Measurements from ENCODE around the gene PRDX5. TPM values are rescaled to one million over a fixed set of nuclear protein-coding genes. Genes with fewer than 3 reads are reported as not detected.
"Not testable (repeated sequence)": the region's sequence is repeated elsewhere in the genome, so short reads cannot be mapped to it uniquely, and the experiment has no call there.

PRDX5 gene
- total RNA-seq, 2 donors from 2014 or later: 91.1 to 136 TPM

- peak overlapping the region in 1 of 2 donors; percentile 24 for H3K27ac ChIP-seq
- peaks cover 3% of the 10 kb centered on the region for H3K36me3 ChIP-seq
- H3K4me1 ChIP-seq (ENCODE audit: control insufficient read depth in 1 of 2, low read depth in 2 of 2): peaks cover 4 to 11% of the 10 kb centered on the region in 2 donors
- H3K4me3 ChIP-seq: no peak overlapping the region
- H3K9me3 ChIP-seq: no peaks in the 10 kb centered on the region
- no peak for TF ChIP-seq CTCF (IDR thresholded peaks at IDR 0.05)
- DNase-seq (ENCODE audit: low spot score) (no peak), ATAC-seq (ENCODE audit: insufficient number of reproducible peaks, low FRiP score, low read depth) (no peak)
- no peaks in the 10 kb centered on the region for H3K27me3 ChIP-seq (replicated peaks; ENCODE audit: insufficient read depth)
These were observed 4.3 kb upstream of the PRDX5 start for GRCh38 chr11:64313491-64314145.

GRCh38 chr11:64314146-64314804 is 3.6 kb upstream of the PRDX5 start:
- H3K36me3 ChIP-seq: peaks cover 3% of the 10 kb centered on the region
- no peaks in the 10 kb centered on the region for H3K27me3 ChIP-seq (replicated peaks; ENCODE audit: insufficient read depth)
- H3K4me1 ChIP-seq (ENCODE audit: control insufficient read depth in 1 of 2, low read depth in 2 of 2): peaks cover 8 to 16% of the 10 kb centered on the region in 2 donors
- H3K27ac ChIP-seq: peak overlapping the region in 1 of 2 donors; percentile 24
- no peak for ATAC-seq (ENCODE audit: insufficient number of reproducible peaks, low FRiP score, low read depth)
- H3K4me3 ChIP-seq: no peak overlapping the region
- no peaks in the 10 kb centered on the region for H3K9me3 ChIP-seq
- DNase-seq (ENCODE audit: low spot score): no peak
- TF ChIP-seq CTCF (IDR thresholded peaks at IDR 0.05): no peak

GRCh38 chr11:64314805-64315561 is 2.9 kb upstream of the PRDX5 start:
- DNase-seq (ENCODE audit: low spot score) (no peak), ATAC-seq (ENCODE audit: insufficient number of reproducible peaks, low FRiP score, low read depth) (no peak)
- Histone ChIP-seq H3K27ac (no peak overlapping the region), H3K36me3 (peaks cover 3% of the 10 kb centered on the region), H3K4me1 (ENCODE audit: control insufficient read depth in 1 of 2, low read depth in 2 of 2) (peaks cover 8 to 19% of the 10 kb centered on the region in 2 donors), H3K4me3 (no peak overlapping the region), H3K27me3 (replicated peaks; ENCODE audit: insufficient read depth) (no peaks in the 10 kb centered on the region), H3K9me3 (no peaks in the 10 kb centered on the region)
- no peak for TF ChIP-seq CTCF (IDR thresholded peaks at IDR 0.05)

GRCh38 chr11:64315667-64316526 is 2.0 kb upstream of the PRDX5 start:
- peak overlapping the region; percentile 97 to 100 for H3K27ac ChIP-seq
- peaks cover 8 to 19% of the 10 kb centered on the region in 2 donors for H3K4me1 ChIP-seq (ENCODE audit: control insufficient read depth in 1 of 2, low read depth in 2 of 2)
- not testable (repeated sequence) for H3K36me3 ChIP-seq; H3K27me3 ChIP-seq (replicated peaks; ENCODE audit: insufficient read depth); ATAC-seq (ENCODE audit: insufficient number of reproducible peaks, low FRiP score, low read depth); H3K4me3 ChIP-seq; DNase-seq (ENCODE audit: low spot score); H3K9me3 ChIP-seq

GRCh38 chr11:64316672-64317324 is 1.1 kb upstream of the PRDX5 start:
- H3K27me3 ChIP-seq (replicated peaks; ENCODE audit: insufficient read depth): no peaks in the 10 kb centered on the region
- H3K36me3 ChIP-seq: peaks cover 10% of the 10 kb centered on the region
- DNase-seq (ENCODE audit: low spot score) (no peak), ATAC-seq (ENCODE audit: insufficient number of reproducible peaks, low FRiP score, low read depth) (no peak)
- H3K27ac ChIP-seq: peak overlapping the region; percentile 97 to 100
- peaks cover 8 to 19% of the 10 kb centered on the region in 2 donors for H3K4me1 ChIP-seq (ENCODE audit: control insufficient read depth in 1 of 2, low read depth in 2 of 2)
- no peaks in the 10 kb centered on the region for H3K9me3 ChIP-seq
- peak overlapping the region; percentile 79 for H3K4me3 ChIP-seq
- no peak for TF ChIP-seq CTCF (IDR thresholded peaks at IDR 0.05)

All from thoracic aorta (tissue), 2 donors.